Motor neuron (in vitro differentiated cells): ENCODE data around the gene NME9. TPM values are rescaled to one million over a fixed set of nuclear protein-coding genes. Genes with fewer than 3 reads are reported as not detected.

ENCODE experiments used
- ATAC-seq, 8 experiments: fragments of 200-7000 bp; cut with Tn5 transposase; replicated peaks in 6 of 8; 2 replicates each; pipeline ENCODE4 v1.8.0; 2021; ENCODE audit warnings: mild to moderate bottlenecking in 8 of 8, moderate library complexity in 8 of 8
- H3K27ac ChIP-seq, 2 donors: fragments of 250-450 bp; sonication (Bioruptor Pico); 2 replicates each; pipeline ENCODE4 v1.9.0; 2021; ENCODE audit warnings: antibody characterized with exemption in 2 of 2, mild to moderate bottlenecking in 2 of 2, moderate library complexity in 1 of 2
- H3K4me1 ChIP-seq, 2 donors: fragments of 250-450 bp; sonication (Bioruptor Pico); replicated peaks in 1 of 2; 2 replicates each; pipeline ENCODE4 v1.6.1; 2021; ENCODE audit warnings: antibody characterized with exemption in 2 of 2, mild to moderate bottlenecking in 2 of 2, moderate library complexity in 1 of 2
- H3K4me3 ChIP-seq, 5 donors: fragments of 250-450 bp; sonication (Bioruptor Pico); 2 replicates each; pipeline ENCODE4 v1.9.0; 2021; ENCODE audit warnings: antibody characterized with exemption in 5 of 5, mild to moderate bottlenecking in 5 of 5, moderate library complexity in 4 of 5
- WGBS, 10 experiments: fragments of 450-650 bp; shearing (Covaris generic); methylation state at CpG; one replicate each; pipeline ENCODE4 v1.0.0; 2022; 5-methylcytosine and 5-hydroxymethylcytosine counted together
- in situ Hi-C, 9 experiments: fragments of 400-800 bp; cut with MboI; loops; one replicate each; pipeline ENCODE4 v1.15.0; 2021; ENCODE audit warnings: low sequenced_read_pairs in 9 of 9, low pct_unique_long_range_greater_than_20kb in 2 of 9; ENCODE audit not compliant: unreplicated experiment in 9 of 9
- total RNA-seq, 8 experiments: library from RNA; unstranded; fragments of 300-600 nt; gene quantifications; 2 replicates each; pipeline versions ENCODE4 v1.2.3 to v1.2.4, GENCODE V29; 2022

NME9 gene
- total RNA-seq, 8 experiments from 2014 or later: 2.2 to 13.2 (median 3.7) TPM

DNA sequence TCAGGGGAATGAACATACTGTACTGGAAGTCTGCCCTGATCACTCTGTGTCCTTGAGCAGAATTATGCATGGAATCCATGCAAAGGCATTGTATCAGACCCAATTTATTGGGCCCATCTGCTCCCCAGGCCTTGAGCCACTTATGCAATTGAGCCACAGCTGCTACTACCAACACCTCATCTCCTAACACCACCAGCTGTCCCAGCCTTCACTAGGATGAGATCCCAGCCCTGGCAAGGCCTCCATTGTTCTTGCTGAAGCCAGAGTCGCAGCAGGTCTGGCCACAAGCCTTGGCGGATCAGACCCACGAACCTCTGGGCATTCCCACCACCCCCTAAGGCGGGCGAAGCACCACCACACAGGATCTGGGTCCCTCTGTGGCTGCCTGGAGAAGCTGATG lies 9.2 kb upstream of the NME9 start:
- Histone ChIP-seq H3K27ac (no peak overlapping the region), H3K4me3 (no peak overlapping the region), H3K4me1 (no peaks in the 10 kb centered on the region)
- in situ Hi-C loops: no loop called here
- 10 to 100% (median 80%) methylated on average over 1 to 3 of the region's 5 CpGs; no CpG with 5 or more reads in 7 of the 10 experiments for WGBS, 10 experiments
- ATAC-seq: peak in 3 of 8 experiments; percentile 72 to 85 (median 82)

DNA sequence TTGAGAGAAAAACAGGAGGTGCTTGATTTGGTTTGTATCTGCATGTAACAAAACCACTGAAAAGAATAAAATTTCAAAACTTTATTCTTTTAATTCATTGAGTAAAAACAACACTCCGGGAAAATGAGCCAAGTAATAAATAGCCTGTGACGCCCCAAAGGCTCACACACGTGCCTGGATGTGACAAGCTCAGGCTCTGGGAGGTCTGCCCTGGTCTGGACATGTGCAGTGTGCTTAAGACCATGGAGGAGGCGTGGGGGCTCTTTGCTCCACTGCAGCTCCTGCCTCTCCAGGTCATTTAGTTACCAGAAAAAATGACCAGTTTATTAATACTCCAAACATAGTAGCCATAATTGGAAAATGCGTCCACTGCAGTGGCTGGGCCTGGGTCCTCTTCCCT lies 8.6 kb upstream of the NME9 start:
- Histone ChIP-seq H3K27ac (no peak overlapping the region), H3K4me1 (no peaks in the 10 kb centered on the region), H3K4me3 (no peak overlapping the region)
- peak in 1 of 8 experiments; percentile 15 for ATAC-seq
- WGBS, 10 experiments: 0 to 58% (median 20%) methylated on average over 1 to 5 of the region's 5 CpGs; no CpG with 5 or more reads in 2 of the 10 experiments
- in situ Hi-C loops: no loop called here

DNA sequence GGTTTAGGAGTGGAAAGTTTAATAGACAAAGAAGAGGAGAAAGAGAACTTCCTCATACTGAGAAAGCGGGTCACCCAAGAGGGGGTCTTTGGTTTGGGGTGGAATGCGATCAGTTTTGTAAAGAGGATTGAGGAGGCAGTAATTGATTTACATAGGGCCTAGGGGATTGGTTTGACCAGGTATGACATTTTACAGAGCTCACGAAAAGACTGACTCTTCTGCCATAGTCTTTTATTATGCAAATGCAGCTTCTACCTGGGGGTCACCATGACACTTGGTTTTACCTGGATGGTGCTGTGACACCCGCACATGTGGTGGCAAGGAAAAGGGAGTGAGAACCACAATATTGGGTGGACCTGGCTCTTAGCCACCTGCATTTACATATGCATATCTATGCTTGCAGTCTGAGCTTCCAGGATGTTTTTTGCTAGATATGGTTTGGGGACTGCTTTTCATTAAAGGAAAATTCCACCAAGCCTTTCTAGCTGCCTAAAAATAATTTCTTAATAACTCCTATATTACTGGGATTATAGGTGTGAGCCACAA lies 6.9 kb upstream of the NME9 start:
- H3K4me1 ChIP-seq: no peaks in the 10 kb centered on the region
- 60 to 83% (median 65%) methylated on average over 1 to 4 of the region's 4 CpGs; no CpG with 5 or more reads in 2 of the 10 experiments for WGBS, 10 experiments
- H3K27ac ChIP-seq: no peak overlapping the region
- in situ Hi-C loops: no loop called here
- ATAC-seq: peak in 3 of 8 experiments; percentile 49 to 61 (median 54)
- no peak overlapping the region for H3K4me3 ChIP-seq

DNA sequence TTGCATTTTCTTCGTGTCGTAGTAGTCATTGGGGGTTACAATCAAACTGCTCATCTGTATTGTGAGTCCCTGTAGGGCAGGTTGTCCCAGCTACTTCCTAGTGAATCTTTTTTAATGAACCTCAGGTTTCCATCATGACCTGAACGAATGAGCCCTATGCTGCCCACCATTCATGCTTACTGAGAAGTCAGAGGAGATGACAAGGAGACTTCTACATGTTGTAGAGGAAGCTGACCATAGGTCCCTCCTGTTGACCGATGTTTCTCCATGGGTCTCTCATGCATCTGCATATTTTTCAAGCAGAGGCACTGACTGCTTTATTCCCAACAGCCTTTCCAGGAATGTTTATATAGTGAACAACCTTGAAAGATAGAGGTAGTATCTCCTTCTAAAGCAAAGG lies 5.0 kb upstream of the NME9 start:
- in situ Hi-C loops: no loop called here

DNA sequence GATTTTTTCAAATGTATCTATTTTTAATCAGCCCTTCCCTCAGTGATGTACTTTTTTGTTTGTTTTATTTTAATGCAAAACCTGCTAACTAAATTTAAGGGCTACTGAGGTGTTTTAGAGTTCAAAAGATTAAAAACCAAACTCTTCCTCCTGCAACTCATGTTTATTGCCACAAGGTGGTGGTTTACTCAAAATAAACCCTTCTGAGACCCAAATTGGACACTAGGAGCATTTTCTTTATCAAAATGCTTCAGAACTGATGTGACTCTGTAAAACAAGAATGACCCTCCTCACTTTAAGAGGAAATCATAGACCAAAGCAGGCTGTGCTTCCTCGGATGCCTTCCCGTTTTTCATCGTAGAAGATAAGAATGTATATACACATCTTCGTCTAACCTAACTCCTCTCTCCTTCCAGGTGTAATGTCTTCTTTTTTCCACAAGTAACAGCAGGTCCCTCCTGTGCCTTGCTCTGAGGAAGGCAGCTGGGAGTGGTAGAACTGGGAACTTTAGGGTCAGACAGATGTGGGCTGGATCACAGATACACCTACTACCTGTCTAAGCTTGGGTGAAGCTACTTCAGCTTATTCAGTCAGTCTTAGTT lies 2.9 kb upstream of the NME9 start:
- 11 to 67% (median 38%) methylated on average over 1 to 4 of the region's 4 CpGs; no CpG with 5 or more reads in 4 of the 10 experiments for WGBS, 10 experiments
- no peak for ATAC-seq
- Histone ChIP-seq H3K4me3 (no peak overlapping the region), H3K27ac (no peak overlapping the region), H3K4me1 (peaks cover 5 to 6% of the 10 kb centered on the region in 2 donors)
- in situ Hi-C loops: no loop called here

More for the DNA sequence above, 5.0 kb upstream of the NME9 start:
- Histone ChIP-seq H3K4me3 (no peak overlapping the region), H3K4me1 (no peaks in the 10 kb centered on the region), H3K27ac (no peak overlapping the region)
- 71 to 100% (median 81%) methylated on average over 1 to 4 of the region's 4 CpGs; no CpG with 5 or more reads in 3 of the 10 experiments for WGBS, 10 experiments
- no peak for ATAC-seq

DNA sequence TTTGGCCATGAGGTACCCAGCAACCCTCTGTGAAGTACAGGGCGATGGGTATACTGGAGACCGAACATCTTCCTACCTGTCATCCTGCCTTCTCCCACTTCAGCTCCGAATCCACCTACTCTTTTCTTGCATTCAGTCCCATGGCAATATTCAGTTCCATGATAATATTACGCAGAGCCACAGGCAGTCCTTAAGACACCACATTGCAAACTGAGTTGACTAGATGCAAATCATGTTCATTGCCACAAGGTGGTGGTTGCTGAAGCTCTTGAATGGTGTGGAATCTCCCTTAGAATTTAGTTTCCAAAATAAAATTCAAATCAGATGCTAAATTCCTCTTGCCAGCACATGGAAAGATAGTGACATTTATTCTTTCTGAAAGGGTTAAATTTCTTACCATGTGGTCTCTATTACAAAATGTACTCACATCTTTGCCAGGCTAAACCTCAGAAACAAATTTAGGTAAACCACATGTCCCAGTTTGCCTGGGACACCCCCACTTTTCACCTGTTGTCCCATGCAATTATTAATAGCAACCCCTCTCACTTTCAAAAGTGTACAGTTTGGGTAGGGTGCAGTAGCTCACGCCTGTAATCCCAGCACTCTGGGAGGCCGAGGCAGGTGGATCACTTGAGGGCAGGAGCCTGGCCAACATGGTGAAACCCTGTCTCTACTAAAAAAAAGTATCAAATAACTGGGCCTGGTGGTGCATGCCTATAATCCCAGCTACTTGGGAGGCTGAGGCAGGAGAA lies 1.7 kb upstream of the NME9 start:
- Histone ChIP-seq H3K4me3 (no peak overlapping the region), H3K27ac (no peak overlapping the region), H3K4me1 (peaks cover 5 to 6% of the 10 kb centered on the region in 2 donors)
- in situ Hi-C loops: no loop called here
- 53 to 100% (median 81%) methylated on average over 1 to 6 of the region's 6 CpGs; no CpG with 5 or more reads in 1 of the 10 experiments for WGBS, 10 experiments
- ATAC-seq: peak in 2 of 8 experiments; percentile 24 to 35

DNA sequence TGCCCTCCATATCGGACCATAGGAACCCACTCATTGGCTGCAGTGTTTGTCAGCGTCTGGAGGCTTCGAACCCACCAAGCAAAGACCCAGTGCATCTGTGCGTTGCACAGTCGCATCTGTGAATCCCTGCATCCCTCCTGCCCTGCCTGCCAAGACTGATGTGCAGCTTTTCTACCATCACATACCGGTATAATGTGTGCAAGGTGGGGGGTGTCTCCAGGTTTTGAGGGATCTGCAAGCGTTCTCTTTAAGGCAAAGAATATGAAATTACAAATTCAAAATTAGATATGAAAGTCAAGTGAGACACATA lies 288 bp upstream of the NME9 start:
- no peak for ATAC-seq
- in situ Hi-C loops: no loop called here

DNA sequence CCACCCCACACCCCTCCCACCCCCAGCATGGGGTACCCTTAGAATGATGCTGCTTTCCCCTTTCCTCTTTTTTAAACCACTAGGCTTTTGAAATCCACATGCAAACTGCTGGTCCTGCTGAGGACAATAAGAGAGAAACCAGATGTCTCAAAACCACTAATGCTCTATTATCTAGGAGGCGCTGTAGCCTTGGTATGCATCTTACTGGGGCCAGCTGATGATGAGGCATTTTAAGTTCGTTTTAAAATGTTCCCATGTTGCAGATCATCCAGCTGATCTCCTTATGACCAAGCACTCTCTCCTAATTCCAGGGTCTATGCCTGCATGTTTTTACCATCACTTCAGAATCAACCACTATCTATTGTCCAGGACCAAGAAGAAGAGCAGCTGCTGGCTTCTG lies 1.3 kb downstream of the NME9 start:
- Histone ChIP-seq H3K4me1 (peaks cover 5 to 6% of the 10 kb centered on the region in 2 donors), H3K4me3 (peak overlapping the region; percentile 47 to 64 (median 54)), H3K27ac (no peak overlapping the region)
- WGBS, 10 experiments: 0 to 40% (median 0%) methylated on average over 1 to 2 of the region's 2 CpGs; no CpG with 5 or more reads in 3 of the 10 experiments
- in situ Hi-C loops: no loop called here
- peak in 2 of 8 experiments; percentile 12 to 17 for ATAC-seq

More for the DNA sequence above, 288 bp upstream of the NME9 start:
- WGBS, 10 experiments: 0 to 86% (median 28%) methylated on average over 1 to 3 of the region's 7 CpGs; no CpG with 5 or more reads in 4 of the 10 experiments
- peak overlapping the region; percentile 47 to 64 (median 54) for H3K4me3 ChIP-seq
- H3K27ac ChIP-seq: no peak overlapping the region
- H3K4me1 ChIP-seq: peaks cover 5 to 6% of the 10 kb centered on the region in 2 donors

DNA sequence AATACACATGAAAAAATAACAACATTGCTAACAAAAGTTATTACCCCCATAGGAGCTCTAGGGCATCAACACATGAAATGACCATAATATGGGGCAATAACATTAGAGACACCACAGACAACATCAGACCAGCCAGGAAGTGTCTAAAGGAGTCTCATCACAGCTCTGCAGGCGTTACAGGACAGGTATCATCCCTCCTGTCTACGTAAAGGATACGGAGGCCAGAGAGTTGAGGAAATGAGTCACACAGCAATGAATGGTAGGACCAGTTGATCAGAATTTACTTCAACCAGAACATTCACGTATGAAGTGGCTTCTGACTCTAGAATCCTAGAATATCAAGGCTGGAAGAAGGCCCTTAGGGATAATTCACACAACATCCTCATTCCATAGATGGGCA lies 1.8 kb downstream of the NME9 start:
- Histone ChIP-seq H3K4me1 (peaks cover 5 to 6% of the 10 kb centered on the region in 2 donors), H3K27ac (no peak overlapping the region), H3K4me3 (no peak overlapping the region)
- no peak for ATAC-seq
- in situ Hi-C loops: no loop called here
- WGBS, 10 experiments: 46 to 100% (median 63%) methylated on average over 1 to 3 of the region's 4 CpGs; no CpG with 5 or more reads in 5 of the 10 experiments

DNA sequence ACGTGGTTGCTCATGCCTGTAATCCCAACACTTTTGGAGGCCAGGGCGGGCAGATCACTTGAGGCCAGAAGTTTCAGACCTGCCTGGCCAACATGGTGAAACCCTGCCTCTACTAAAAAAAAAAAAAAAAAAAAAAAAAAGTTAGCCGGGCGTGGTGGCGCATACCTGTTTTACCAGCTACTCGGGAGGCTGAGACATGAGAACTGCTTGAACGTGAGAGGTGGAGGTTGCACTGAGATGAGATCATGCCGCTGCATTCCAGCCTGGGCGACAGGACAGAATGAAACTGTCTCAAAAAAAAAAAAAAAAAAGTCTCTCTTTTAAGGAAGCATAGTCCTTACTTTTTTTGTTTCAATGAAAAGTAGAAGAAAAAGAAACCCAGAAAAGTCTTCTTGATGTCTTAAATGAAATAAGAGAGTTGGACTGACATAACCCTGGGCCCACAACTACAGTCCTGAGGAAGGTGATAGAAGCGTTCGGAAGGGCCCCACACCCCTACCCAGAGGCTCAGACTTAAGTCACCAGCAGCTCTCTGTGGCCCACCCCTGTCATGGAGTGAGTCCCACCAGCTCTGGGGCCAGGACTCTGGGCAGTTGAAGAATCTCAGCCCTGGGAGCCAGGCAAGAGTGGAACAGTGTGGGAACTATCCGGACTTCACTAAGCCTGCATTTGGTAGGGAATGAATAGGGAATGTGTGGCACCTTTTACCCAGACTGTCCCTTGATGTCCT lies 2.6 kb downstream of the NME9 start:
- H3K4me3 ChIP-seq: no peak overlapping the region
- WGBS, 10 experiments: 65 to 100% (median 94%) methylated on average over 1 to 11 of the region's 12 CpGs; no CpG with 5 or more reads in 1 of the 10 experiments

DNA sequence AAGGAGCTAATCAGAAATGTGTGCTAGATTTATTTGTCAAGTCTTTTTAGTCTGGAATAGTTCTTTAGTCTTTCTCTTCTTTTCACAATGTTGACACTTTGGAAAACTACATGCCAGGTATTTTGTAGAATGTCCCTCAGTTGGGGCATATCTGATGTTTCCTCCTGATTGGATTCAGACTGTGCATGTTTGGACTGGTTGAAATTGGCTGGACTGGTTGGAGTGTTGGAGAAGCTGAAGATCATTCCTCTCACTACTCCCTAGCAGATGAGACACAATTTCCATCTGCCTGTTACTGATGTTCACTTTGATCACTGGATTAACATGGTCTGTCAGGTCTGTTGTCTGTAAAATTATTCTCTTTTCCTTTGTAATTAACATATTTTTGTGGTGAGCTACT lies 3.7 kb downstream of the NME9 start:
- no peak for ATAC-seq
- Histone ChIP-seq H3K4me1 (peaks cover 5 to 6% of the 10 kb centered on the region in 2 donors), H3K4me3 (no peak overlapping the region), H3K27ac (no peak overlapping the region)
- in situ Hi-C loops: no loop called here

More for the DNA sequence above, 2.6 kb downstream of the NME9 start:
- in situ Hi-C loops: no loop called here
- no peak for ATAC-seq
- H3K4me1 ChIP-seq: peaks cover 5 to 6% of the 10 kb centered on the region in 2 donors
- H3K27ac ChIP-seq: no peak overlapping the region

DNA sequence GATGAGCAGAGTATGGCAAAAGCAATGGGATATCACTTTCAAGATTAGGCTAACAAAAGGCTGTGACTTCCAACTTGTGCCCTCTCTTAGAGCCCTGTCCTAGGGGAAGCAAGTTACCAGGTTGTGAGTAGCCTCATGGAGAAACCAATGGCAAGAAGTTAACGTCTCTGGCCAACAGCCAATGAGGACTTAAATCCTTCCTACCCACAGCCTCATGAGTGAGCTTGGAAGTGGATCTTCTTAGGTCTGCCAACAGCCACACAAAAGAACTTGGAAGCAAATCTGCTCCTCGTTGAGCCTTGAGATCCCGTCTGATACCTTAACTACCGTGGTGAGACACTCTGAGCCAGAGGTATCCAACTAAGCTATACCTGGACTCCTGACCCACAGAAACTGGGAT lies 5.7 kb downstream of the NME9 start:
- Histone ChIP-seq H3K4me1 (peaks cover 5 to 6% of the 10 kb centered on the region in 2 donors), H3K4me3 (no peak overlapping the region), H3K27ac (no peak overlapping the region)
- ATAC-seq: no peak
- WGBS, 10 experiments: 67 to 100% (median 90%) methylated on average over 1 to 3 of the region's 4 CpGs; no CpG with 5 or more reads in 4 of the 10 experiments
- in situ Hi-C loops: no loop called here

DNA sequence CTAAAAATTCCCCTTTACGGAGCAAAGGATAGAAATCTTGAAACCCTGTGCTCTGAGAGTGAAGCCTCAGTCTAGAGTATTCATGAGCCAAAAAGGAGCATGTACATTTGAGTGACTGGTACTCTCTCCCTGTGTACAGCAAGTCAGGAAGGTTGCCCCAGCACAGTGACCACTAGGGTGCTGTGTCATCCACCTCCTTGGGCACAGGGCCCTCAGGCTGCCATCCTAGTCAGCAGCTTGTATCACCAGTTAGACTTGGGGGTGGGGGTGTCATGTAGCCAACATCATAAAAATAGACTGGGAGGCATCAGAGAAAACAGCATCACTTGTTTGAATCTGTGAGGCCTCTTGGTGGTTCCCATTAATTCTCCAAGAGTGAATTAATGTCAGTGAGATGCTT lies 12.0 kb downstream of the NME9 start:
- Histone ChIP-seq H3K4me3 (no peak overlapping the region), H3K4me1 (no peaks in the 10 kb centered on the region), H3K27ac (no peak overlapping the region)
- in situ Hi-C loops: no loop called here
- 50 to 89% (median 57%) methylated on average over 1 of the region's 1 CpG; no CpG with 5 or more reads in 5 of the 10 experiments for WGBS, 10 experiments
- ATAC-seq: no peak
